HL-60/S4 treated with phorbol 12-myristate 13-acetate at 8.2 ng/mL for 4 days and 3 days (cell line): ENCODE data around the gene BUB1.
"Not testable (repeated sequence)": the region's sequence is repeated elsewhere in the genome, so short reads cannot be mapped to it uniquely, and the experiment has no call there.

ENCODE experiments used
- in situ Hi-C: fragments of 300-500 bp; cut with MboI; formaldehyde crosslinking; loops from 2 replicates; pipeline ENCODE4 v1.15.0; 2022; ENCODE audit warnings: low sequenced_read_pairs

Gene BUB1

DNA sequence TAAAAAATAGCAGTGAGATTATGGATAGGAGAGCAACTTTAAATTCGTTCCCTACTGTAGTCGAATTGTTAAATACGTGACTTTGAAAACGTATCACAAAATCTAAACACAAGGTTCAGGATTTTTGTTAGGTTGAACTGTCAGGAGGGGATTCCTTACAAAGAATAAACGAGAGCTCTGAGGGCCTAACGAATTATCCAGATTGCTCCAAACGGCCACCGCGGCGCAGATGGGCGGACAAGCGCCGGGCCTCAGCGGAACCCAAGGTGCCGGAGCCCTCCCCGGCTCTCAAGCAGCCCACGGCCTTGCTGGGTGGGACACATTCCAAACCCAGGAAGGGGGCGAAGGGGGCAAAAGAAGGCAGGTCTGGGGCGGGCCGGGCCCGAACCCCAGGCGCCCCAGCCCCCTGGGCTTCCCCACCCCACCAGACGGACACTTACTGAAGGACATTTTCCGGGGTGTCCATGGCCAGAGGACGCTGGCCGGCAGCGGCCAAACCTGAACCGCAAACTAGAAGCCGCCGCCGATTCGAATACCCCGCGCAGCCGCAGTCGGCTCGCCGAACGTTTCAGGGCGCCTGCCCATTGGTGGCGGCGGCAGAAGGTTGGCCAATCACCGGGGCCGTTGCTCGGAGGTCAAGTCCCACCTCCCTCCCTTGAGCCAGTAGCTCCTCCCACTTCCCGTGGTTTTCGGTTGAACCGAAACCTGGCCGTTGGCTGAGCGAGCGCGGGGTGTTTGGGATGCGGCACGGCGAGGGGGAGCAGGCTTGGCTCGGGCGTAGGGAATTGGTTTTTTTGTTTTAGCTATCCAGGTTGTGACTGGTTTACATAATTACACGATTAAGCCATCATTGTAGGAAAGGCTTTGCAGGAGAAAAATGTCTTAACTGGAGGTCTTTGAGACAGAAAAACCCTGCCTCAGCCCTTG is at the start of gene BUB1:
Gene BUB1 (minus strand): TSS at position 534 of the 927 bp plus-strand sequence. CDS start 68 bp downstream, at position 466.
- in situ Hi-C loops: no loop called here

DNA sequence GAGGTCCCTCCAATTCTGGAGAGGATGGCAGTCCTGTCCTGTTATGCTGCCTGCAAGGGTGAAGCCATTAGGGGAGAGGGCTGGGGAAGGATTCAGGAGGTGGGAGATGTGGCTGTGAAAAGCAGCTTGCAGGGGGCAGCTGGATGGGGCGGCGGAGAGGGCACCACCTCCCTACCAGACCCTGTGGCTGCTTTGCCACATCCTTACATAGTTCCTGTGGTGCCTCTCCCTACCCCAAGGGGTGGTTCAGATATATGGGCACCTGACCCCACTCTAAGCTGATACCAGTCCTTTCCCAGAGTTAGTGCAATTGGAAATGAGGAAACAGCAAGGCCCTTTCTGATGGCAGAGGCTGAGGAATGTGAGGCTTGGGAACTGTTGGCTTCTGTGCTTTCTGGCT is 48.4 kb upstream of the BUB1 start:
- in situ Hi-C loops: no loop called here

DNA sequence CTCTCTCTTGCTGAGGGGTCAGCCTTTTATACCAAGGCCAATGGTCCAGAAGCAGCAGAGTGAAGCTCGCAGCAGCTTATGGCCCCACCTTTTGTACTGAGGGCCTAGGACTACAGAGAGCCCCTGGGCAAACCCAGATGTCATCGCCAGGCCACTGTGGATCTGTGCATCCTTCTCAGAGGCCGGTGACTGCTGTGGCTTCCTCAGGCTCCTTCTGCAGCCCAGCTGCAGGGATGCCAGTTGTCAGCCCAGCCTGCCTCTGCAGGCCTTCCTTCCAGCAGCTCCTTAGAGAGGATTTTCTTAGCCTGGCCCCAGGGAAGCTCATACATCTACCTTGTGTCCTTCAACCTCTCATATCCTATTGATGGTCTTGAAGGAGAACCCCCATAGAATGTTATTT is 48.0 kb upstream of the BUB1 start:
- in situ Hi-C loops: no loop called here

DNA sequence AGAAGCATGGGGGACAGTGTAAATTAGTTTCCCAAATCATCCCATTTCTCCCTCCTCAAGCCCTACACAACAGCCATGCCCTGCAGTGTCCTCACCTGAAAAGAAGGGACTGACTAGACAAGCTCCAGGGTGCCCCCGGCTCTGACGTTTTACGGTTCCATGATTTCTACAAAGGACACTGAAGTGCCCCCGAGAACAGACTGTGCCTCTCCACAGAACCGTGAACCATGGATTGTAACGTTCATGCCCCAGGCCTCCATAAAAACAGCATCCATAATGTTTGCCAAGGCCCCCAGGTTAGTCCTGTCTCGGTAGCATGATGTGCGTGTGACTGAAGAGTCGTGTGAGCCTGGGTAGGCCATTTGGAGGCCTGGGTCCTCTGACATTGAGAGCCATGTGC is 47.5 kb upstream of the BUB1 start:
- in situ Hi-C loops: no loop called here

DNA sequence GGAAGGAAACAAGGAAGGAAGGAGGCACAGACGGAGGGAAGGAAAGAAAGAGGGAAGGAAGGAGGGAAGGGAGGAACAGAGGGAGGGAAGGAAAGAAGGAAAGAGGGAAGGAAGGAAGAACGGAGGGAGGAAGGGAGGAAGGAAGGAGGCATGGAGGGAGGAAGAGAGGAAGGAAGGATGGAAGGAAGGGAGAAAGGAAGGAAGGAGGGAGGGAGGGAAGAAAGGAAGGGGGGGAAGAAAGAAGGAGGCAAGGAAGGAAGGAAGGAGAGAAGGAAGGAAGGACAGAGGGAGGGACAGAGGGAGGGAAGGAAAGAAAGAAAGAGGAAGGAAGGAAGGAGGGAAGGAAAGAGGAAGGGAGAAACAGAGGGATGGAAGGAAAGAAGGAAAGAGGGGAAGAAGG is 47.0 kb upstream of the BUB1 start:
- in situ Hi-C loops: no loop called here

DNA sequence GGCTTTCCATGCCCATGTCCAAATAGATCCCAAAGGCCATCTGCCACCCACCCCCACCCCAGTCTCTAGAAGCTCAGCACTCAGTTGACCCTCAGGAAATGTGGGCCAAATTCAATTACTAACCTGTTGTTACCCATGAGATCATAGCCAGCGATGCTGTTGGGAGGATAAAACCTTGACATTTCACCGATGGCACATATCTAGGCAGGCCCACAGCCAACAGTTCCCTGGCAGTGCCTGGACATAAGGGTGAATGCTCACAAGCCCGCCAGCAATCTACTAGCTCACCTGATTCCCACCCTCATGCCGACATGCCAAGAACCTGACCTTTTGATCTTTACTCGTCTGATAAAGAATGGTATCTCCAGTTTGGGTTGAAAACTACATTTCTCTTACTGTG is 42.7 kb upstream of the BUB1 start:
- in situ Hi-C loops: no loop called here

DNA sequence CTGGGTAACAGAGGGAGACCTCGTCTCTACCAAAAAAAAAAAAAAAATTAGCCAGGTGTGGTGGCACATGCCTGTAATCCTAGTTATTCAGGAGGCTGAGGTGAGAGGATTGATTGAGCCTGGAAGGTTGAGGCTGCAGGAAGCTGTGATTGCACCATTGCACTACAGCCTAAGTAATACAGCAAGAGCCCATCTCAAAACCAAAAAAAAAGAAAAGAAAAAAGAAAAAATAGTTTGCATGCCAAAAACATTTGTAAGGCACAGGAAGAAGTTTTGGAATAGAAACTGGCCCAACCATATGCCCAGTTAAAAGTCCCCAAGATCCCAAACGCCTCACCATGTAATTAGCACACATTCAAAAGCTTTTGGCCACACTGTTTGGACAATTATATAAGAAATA is 41.1 kb upstream of the BUB1 start:
- in situ Hi-C loops: no loop called here

DNA sequence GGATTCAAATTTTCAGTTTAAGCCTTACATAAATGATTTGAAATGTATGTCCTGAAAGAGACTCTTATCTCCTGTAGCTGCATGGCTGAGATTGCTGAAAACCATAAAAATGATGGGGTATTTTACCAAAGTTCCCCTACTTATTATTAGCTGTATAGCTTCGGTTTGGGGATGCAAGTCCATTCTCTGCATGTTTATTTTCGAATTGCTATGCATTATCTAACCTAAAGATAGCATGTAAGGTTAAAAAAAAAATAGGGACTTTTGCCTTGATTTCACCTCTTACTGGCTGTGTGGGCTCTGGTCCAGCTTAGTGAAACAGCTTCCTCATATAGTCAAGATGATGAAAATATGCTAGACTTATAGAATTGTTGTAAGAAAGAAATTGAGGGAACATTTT is 40.5 kb upstream of the BUB1 start:
- in situ Hi-C loops: no loop called here

DNA sequence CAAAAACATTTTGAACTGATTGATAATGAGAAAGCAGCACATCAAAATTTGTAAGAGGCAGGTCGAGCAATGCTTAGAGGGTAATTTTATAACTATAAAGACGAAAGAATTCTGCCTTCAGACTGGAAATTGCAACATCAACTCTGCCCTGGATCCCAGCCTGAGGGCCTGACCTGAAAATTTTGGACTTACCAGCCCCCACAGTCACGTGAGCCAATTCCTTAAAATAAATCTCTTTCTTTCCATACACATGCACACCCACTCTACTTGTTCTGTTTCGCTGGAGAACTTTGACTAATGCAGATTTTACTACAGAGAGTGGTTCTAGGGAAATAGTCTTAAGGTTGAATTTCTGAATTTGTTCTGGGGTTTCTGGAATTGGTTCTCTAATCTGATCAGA is 39.9 kb upstream of the BUB1 start:
- in situ Hi-C loops: no loop called here

DNA sequence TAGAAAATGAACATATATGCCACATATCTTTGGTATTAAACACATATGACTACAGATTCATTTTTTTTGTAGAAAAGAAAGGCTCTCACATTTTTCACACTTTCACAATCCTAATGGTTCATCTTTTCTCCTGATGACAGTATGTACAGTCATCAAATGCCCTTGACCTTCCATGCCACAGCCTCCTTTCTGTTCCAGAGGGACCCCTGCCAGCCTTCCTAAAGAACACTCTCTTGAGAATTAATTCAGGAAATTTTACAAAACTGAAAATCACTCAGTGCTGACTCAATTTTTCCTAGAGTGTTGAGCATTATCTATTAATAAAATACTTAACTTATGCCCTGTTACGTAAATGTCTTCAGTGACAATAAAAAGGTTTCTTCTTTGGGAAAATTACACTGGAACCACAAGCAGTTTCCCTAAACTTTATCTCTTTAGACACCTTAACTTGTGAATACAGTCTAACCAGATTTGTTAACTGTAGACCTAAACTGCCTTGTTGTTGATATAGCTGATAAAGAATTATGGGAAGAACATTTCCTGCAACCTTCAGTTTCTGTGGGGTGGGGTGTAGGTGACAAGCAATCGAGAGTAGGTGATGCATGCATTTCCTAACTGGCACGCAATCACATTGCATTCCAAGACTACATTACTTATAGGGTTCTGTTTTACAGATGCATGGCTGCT is 39.2 kb upstream of the BUB1 start:
- in situ Hi-C loops: no loop called here

DNA sequence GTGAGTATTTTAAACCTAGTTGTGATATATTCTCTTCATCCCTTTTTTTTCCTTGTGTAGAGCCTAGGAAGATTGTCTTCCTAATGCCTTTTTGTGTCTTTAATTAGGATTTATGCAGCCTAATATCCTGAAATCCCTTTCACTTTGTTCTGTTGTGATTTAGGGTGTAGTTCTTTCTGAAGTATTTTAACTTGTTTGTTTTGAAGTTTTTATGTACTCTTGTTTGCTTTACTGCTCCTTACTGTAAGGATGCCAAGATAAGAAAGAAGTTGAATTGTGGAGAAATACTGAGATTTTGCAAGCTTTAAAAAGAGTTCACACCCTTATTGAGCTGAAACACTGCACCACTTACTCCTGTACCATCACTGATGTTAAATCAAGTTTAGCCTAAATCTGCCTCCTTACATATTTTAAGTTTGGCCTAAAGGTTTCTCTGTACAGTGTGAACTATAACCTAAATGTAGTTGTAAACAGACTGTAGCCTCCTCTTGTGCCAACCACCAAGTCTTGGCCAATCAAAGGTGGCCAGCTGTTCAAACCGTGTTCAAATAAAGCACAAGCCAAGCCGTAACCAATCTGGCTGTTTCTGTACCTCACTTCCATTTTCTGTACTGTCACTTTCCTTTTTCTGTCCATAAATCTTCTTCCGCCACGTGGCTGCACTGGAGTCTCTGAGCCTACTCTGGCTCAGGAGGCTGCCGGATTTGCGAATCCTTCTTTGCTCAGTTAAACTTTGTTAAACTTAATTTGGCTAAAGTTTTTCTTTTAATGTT is 36.8 kb upstream of the BUB1 start:
- in situ Hi-C loops: no loop called here

DNA sequence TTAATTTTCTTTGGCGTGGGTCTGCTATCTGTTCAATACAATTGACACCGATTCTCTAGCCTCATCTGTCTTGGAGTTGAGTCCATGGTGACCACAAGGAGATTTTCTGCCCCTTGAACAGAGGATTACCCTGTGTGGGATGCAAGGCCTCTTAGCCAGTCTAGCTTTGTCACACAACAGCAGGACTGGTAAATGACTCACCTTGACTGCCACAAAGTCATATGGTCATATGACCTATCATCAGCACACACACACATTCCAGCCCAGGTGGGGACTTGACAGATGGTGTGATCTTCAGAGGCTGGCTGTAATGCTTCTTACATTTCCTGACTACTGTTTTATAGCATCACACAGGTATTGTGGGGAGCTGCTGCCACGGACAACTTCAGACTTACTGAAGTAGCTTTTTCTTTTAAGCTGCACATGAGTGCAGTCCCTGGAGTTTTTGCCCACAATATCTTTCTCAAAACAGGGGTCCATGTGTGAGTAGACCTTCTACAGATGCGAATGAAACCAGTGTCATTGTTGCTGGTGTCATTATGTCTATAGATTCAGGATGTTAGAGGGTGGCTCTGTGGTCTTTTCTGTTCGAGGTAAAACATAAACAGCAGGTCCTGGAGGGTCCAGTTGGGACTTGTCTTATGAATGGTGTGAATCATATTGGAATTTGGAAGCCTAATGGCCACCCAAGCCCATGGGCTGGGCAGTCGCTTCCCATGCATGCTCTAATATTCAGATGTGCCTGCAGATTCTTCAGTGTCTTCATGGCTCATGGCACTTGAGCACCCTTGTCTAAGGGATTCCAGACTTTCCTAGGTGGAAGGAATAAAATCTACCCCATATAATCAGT is 35.9 kb upstream of the BUB1 start:
- in situ Hi-C loops: no loop called here

DNA sequence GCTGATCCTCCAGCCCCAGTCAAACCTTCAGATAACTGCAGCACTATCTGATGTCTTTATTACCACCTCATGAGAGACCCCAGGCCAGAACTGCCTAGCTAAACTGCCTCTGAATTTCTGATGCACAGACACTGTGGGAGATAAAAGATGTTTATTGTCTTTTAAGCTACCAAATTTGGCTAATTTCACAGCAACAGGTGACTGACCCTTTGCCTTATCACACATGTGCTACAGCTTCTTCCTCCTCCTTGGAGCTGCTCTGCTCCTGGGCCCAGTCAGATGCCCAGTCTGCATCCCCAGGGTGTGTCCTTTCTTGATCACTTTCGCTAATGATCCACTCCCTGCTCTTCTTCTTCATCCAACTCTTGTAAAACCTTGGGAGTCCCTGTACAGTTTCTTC is 34.9 kb upstream of the BUB1 start:
- in situ Hi-C loops: no loop called here

DNA sequence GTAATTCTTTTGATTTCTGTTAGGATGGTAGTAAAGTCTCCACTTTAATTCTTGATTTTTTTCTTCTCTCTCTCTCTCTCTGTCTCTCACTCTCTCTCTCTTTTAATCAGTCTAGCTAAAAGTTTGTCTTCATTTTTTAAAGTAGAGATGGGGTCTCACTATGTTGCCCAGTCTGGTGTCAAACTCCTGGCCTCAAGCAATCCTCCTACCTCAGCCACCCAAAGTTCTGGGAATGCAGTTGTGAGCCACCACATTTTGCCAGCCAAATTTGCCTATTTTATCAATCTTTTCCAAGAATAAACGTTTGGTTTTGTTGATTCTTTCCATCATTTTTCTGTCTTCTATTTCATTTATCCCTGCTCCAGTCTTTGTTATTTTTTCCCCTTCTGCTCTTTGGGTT is 30.6 kb upstream of the BUB1 start:
- in situ Hi-C loops: no loop called here

DNA sequence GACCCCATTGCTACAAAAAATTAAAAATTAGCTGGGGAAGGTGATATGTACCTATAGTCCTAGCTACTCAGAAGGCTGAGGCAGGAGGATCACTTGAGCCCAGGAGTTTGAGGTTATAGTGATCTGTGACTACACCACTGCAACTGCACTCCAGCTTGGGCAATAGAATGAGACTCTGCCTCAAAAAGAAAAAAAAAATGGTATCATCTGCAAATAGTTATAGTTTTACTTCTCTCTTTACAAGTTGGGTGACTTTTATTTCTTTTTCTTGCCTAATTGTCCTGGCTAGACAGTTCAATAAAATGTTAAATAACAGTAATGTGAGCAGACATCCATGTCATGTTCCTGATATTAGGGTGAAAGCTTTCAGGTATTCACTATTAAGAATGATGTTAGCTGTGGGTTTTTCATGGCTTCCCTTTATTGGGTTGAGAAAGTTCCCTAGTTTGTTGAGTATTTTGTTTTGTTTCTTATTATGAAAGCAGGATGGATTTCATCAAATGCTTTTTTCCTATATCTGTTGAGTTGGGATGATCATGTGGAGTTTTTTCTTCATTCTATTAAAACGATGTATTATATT is 29.6 kb upstream of the BUB1 start:
- in situ Hi-C loops: no loop called here

DNA sequence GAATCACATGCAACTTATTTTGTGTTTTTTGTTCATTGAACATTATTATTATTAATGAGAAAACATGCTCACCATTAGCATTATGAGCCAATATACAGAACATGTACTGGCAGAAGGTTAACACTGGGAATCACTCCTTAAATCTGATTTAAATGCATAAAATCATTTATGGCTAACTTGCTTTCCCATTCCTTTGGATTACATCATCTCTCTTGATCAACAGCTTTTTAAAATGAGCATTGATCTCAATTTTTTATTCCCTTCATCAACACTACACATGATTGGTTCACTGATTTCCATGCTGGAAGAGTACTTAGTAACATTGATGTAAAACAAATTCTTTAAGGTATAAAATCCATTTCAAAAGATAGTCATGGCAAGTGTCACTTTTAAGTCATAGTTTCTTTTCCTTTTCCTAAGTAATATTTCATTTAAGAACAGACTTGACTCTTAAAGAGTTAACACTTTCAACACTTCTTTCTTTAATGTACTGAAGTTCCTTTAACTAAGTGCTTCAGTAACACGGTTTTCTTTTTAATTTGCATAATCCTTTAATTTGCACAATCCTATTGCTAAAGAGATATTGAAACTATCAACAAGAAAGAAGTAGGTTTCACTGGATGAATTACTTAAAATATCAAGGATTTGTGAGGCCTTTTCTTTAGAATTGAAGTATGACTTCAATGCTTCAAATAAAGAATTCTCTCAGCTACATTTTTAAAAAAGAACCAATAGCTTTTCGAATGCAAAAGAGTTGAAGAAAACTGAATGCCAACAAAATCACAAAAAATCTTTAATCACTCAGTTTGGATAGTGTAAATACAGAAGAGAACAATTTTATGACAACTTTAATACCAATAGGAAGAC is 24.9 kb upstream of the BUB1 start:
- in situ Hi-C loops: no loop called here

DNA sequence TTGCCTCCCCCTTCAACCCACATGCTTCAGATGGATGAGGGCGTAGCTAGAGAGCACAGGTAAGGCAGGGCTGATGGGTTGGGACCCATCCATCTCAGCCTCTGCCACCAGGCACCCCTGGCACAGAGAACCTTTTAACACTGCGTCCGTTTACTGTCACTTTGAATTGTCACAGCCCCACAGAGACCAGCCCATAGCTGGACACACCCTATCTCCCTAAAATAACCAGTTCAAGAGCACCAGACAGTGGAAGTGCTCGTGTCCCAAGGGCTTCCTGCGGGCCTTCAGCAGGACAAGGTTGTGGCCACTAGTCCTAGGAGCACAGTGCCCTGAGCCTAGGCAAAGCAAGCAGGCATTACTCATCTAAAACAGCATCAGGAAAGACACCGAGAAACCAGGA is 20.4 kb upstream of the BUB1 start:
- in situ Hi-C loops: not testable (repeated sequence)

DNA sequence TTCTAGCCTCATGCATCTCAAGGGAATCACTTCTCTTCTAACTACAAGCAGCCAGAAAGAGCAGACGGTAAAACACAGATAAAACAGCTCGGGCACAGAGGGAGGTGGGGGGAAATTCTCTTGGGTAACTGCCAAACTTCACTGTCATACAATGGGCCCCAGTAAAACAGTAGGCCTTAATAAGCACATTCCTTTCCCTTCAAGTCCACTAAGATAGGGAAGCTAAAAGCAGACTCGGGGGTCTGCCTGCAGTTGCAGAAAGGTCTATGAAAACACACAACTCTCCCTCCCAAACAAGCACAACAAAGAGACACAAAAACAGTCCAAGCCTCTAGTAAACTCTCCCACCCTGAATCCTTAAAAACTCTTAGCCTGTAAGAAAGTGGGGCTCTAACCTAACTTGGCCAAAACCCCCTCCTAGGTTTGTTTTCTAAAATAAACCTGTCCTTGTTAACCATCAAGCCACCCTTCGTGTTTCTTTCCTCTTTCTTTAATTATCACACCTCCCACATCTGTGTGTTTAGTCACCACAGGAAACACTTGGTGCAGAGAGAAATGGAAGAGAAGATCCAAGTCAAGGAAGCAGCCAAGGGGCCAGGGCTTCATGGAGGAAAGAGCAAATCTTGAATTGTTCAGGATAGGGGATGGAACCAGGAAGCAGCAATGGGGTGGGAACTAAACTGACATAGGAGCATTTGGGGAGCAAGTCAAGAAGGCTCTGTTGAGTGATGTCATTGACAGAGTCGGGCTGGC is 17.5 kb upstream of the BUB1 start:
- in situ Hi-C loops: not testable (repeated sequence)
